Measurements from ENCODE around the gene C13orf46. TPM values are rescaled to one million over a fixed set of nuclear protein-coding genes. Genes with fewer than 3 reads are reported as not detected.

Gene C13orf46
- total RNA-seq, 1 donor from 2014 or later = 11.8 TPM

- DNase-seq (ENCODE audit: low spot score) = no peak
Measured at GRCh38 chr13:113971471-113972231, 2.2 kb downstream of the C13orf46 start.

GRCh38 chr13:113970810-113971470 lies 2.9 kb downstream of the C13orf46 start:
- DNase-seq (ENCODE audit: low spot score) = peak; percentile 85

GRCh38 chr13:113969973-113970611 lies 3.8 kb downstream of the C13orf46 start:
- DNase-seq (ENCODE audit: low spot score) = peak; percentile 71

GRCh38 chr13:113969311-113969972 lies 4.4 kb downstream of the C13orf46 start:
- DNase-seq (ENCODE audit: low spot score) = no peak

- DNase-seq (ENCODE audit: low spot score) = no peak
Measured at GRCh38 chr13:113968463-113969310, 5.2 kb downstream of the C13orf46 start.

- DNase-seq (ENCODE audit: low spot score) = no peak
Measured at GRCh38 chr13:113967729-113968462, 6.0 kb downstream of the C13orf46 start.

- DNase-seq (ENCODE audit: low spot score) = no peak
Measured at GRCh38 chr13:113967206-113967720, 6.6 kb downstream of the C13orf46 start.

- DNase-seq (ENCODE audit: low spot score) = no peak
Measured at GRCh38 chr13:113965968-113966884, 7.7 kb downstream of the C13orf46 start.

- DNase-seq (ENCODE audit: low spot score) = no peak
Measured at GRCh38 chr13:113965383-113965874, 8.4 kb downstream of the C13orf46 start.

GRCh38 chr13:113964251-113964995 lies 9.5 kb downstream of the C13orf46 start:
- no peak for DNase-seq (ENCODE audit: low spot score)

GRCh38 chr13:113963376-113963775 lies 10.5 kb downstream of the C13orf46 start:
- DNase-seq (ENCODE audit: low spot score) = no peak

GRCh38 chr13:113962975-113963374 lies 10.9 kb downstream of the C13orf46 start:
- DNase-seq (ENCODE audit: low spot score) = no peak

GRCh38 chr13:113962386-113962785 lies 11.5 kb downstream of the C13orf46 start:
- no peak for DNase-seq (ENCODE audit: low spot score)

GRCh38 chr13:113960276-113960948 lies 13.5 kb downstream of the C13orf46 start:
- DNase-seq (ENCODE audit: low spot score) = no peak

GRCh38 chr13:113959198-113959597 lies 14.7 kb downstream of the C13orf46 start:
- no peak for DNase-seq (ENCODE audit: low spot score)

- no peak for DNase-seq (ENCODE audit: low spot score)
Measured at GRCh38 chr13:113958373-113958772, 15.5 kb downstream of the C13orf46 start.

- DNase-seq (ENCODE audit: low spot score) = no peak
Measured at GRCh38 chr13:113956571-113956970, 17.3 kb downstream of the C13orf46 start.

GRCh38 chr13:113955691-113956090 lies 18.2 kb downstream of the C13orf46 start:
- no peak for DNase-seq (ENCODE audit: low spot score)

All from mucosa of gallbladder (tissue), 1 donor.